ENCODE results near the gene BSN.

GRCh38 chr3:49641292-49641691, 87.0 kb downstream of the BSN start:
- TF ChIP-seq CTCF (IDR thresholded peaks at IDR 0.05; ENCODE audit: low read depth, low read length) (no peak), POLR2A (IDR thresholded peaks at IDR 0.05; ENCODE audit: extremely low read depth, insufficient read length) (no peak), MYC (IDR thresholded peaks at IDR 0.05; ENCODE audit: low read depth, low read length) (no peak)

Measured in NB4 (cell line).